H54 (cell line): ENCODE results near the gene HELZ2.

Experiments
- DNase-seq: peaks from one replicate; pipeline ENCODE4 v3.0.0; 2011; ENCODE audit warnings: low spot score, mixed read lengths; ENCODE audit not compliant: insufficient read length
- FAIRE-seq: peaks from 3 replicates; lab custom pipeline; 2011; peaks lifted over from hg19 to GRCh38; lab: Jason Lieb, UNC
- POLR2A ChIP-seq: IDR thresholded peaks from 2 replicates; pipeline ENCODE4 v1.6.1; 2011; ENCODE audit warnings: low read depth, mild to moderate bottlenecking, low read length

HELZ2 gene

GRCh38 chr20:63542031-63542559, 31.9 kb downstream of the HELZ2 start:
- DNase-seq (no peak), FAIRE-seq (no peak)
- TF ChIP-seq POLR2A, result no peak

- DNase-seq (no peak), FAIRE-seq (no peak)
- TF ChIP-seq POLR2A, result no peak
Measured at GRCh38 chr20:63541371-63541770, 32.7 kb downstream of the HELZ2 start.

- no peak for TF ChIP-seq POLR2A
- FAIRE-seq, result no peak
- no peak for DNase-seq
Measured at GRCh38 chr20:63540417-63541186, 33.4 kb downstream of the HELZ2 start.

- DNase-seq (no peak), FAIRE-seq (no peak)
Measured at GRCh38 chr20:63539441-63540370, 34.3 kb downstream of the HELZ2 start.

GRCh38 chr20:63539092-63539430, 35.0 kb downstream of the HELZ2 start:
- no peak for TF ChIP-seq POLR2A
- no peak for DNase-seq
- no peak for FAIRE-seq

More at GRCh38 chr20:63539441-63540370, 34.3 kb downstream of the HELZ2 start:
- no peak for TF ChIP-seq POLR2A

- peak; percentile 94 for DNase-seq
- no peak for FAIRE-seq
- TF ChIP-seq POLR2A, result no peak
Measured at GRCh38 chr20:63538204-63539091, 35.6 kb downstream of the HELZ2 start.

- peak; percentile 39; the same call in 1 of the 2 replicates for TF ChIP-seq POLR2A
Measured at GRCh38 chr20:63537525-63538203, 36.4 kb downstream of the HELZ2 start.

GRCh38 chr20:63536997-63537524, 37.0 kb downstream of the HELZ2 start, which contains the start of gene PTK6:
Gene PTK6 (minus strand): TSS chr20:63537376. CDS start chr20:63537314, 62 bp downstream.
- FAIRE-seq (no peak), DNase-seq (peak; percentile 95)
- TF ChIP-seq POLR2A, result no peak

More at GRCh38 chr20:63537525-63538203, 36.4 kb downstream of the HELZ2 start:
- DNase-seq, result peak; percentile 99
- FAIRE-seq, result peak; percentile 87

GRCh38 chr20:63536241-63536977, 37.6 kb downstream of the HELZ2 start:
- DNase-seq, result no peak

GRCh38 chr20:63534831-63535651, 39.0 kb downstream of the HELZ2 start:
- FAIRE-seq (no peak), DNase-seq (no peak)
- TF ChIP-seq POLR2A, result no peak

More at GRCh38 chr20:63536241-63536977, 37.6 kb downstream of the HELZ2 start:
- TF ChIP-seq POLR2A, result no peak
- no peak for FAIRE-seq

GRCh38 chr20:63534427-63534830, 39.6 kb downstream of the HELZ2 start:
- TF ChIP-seq POLR2A, result no peak
- FAIRE-seq, result no peak
- DNase-seq, result no peak
